Measurements from ENCODE around the gene STXBP3. TPM values are rescaled to one million over a fixed set of nuclear protein-coding genes. Genes with fewer than 3 reads are reported as not detected.

STXBP3 gene
- total and polyA plus RNA-seq, 9 of the 15 experiments (the other 6 are each of a cell fraction or from before 2014, with no cell fraction given), result 32.5 to 52.5 (median 39.2) TPM

GRCh38 chr1:108699375-108700332, 46.8 kb upstream of the STXBP3 start (continued):
- peak; percentile 58 for TF ChIP-seq ARHGAP35 (IDR thresholded peaks at IDR 0.05; ENCODE audit: partially characterized antibody)
- no peak for TF ChIP-seq NR2F6 (CRISPR knock-in tag; IDR thresholded peaks at IDR 0.05)
- TF ChIP-seq EHMT2 (IDR thresholded peaks at IDR 0.05), result 0 out of 2 replicates have a peak, but pooled peaks have one; percentile 35
- 0 out of 2 replicates have a peak, but pooled peaks have one; percentile 51 for TF ChIP-seq ZC3H8 (IDR thresholded peaks at IDR 0.05)
- TF ChIP-seq CHD1 (IDR thresholded peaks at IDR 0.05; ENCODE audit: low read length), result no peak
- no peak for TF ChIP-seq JUN (IDR thresholded peaks at IDR 0.05; ENCODE audit: borderline replicate concordance, low read depth, low read length)
- TF ChIP-seq JUN (CRISPR knock-in tag; IDR thresholded peaks at IDR 0.05; ENCODE audit: borderline replicate concordance), result no peak
- TF ChIP-seq POLR2AphosphoS5 (IDR thresholded peaks at IDR 0.05; ENCODE audit: control insufficient read depth, insufficient read depth, low read depth, low read length), result peak; percentile 63
- peak; percentile 87 for TF ChIP-seq POLR2B (IDR thresholded peaks at IDR 0.05; ENCODE audit: low read depth, partially characterized antibody)
- TF ChIP-seq TBL1XR1 (IDR thresholded peaks at IDR 0.05; ENCODE audit: low read length in 2 of 2), result no peak
- TF ChIP-seq TOE1 (IDR thresholded peaks at IDR 0.05; ENCODE audit: borderline replicate concordance), result 0 out of 2 replicates have a peak, but pooled peaks have one; percentile 41
- no peak for TF ChIP-seq TOE1 (CRISPR knock-in tag; IDR thresholded peaks at IDR 0.05; ENCODE audit: borderline replicate concordance, low read depth)
- no peak for TF ChIP-seq LEF1 (IDR thresholded peaks at IDR 0.05)
- 0 out of 2 replicates have a peak, but pooled peaks have one; percentile 51 for TF ChIP-seq ELF4 (CRISPR knock-in tag; IDR thresholded peaks at IDR 0.05)
- TF ChIP-seq SMAD3 (CRISPR knock-in tag; conservative IDR thresholded peaks at IDR 0.05), result no peak
- no peak for TF ChIP-seq ZNF175 (CRISPR knock-in tag; IDR thresholded peaks at IDR 0.05; ENCODE audit: low read depth)
- TF ChIP-seq E2F8 (IDR thresholded peaks at IDR 0.05; ENCODE audit: low read depth, partially characterized antibody), result peak; percentile 74
- TF ChIP-seq PHB2 (IDR thresholded peaks at IDR 0.05; ENCODE audit: low read depth), result peak; percentile 11; the same call in 1 of the 2 replicates
- peak; percentile 88; the same call in 1 of the 2 replicates for TF ChIP-seq THRB (CRISPR knock-in tag; conservative IDR thresholded peaks at IDR 0.05)
- TF ChIP-seq SMARCA4 (IDR thresholded peaks at IDR 0.05), result 0 out of 2 replicates have a peak, but pooled peaks have one; percentile 18
